Prostate gland (tissue), 2 donors: Measurements from ENCODE around the gene DUSP15. TPM values are rescaled to one million over a fixed set of nuclear protein-coding genes. Genes with fewer than 3 reads are reported as not detected.
"Not testable (repeated sequence)": the region's sequence is repeated elsewhere in the genome, so short reads cannot be mapped to it uniquely, and the experiment has no call there.

Experiments
- DNase-seq: peaks from one replicate; pipeline ENCODE4 v3.0.0-alpha.2; 2019; ENCODE audit warnings: low spot score
- H3K27ac ChIP-seq, 2 donors: fragments of 200-600 bp; sonication (generic); 2 replicates each; pipeline ENCODE4 v1.5.1; 2017 to 2019
- H3K27me3 ChIP-seq: fragments of 200-600 bp; sonication (generic); replicated peaks from 2 replicates; pipeline ENCODE4 v1.5.1; 2019; ENCODE audit not compliant: insufficient read depth
- H3K36me3 ChIP-seq, 2 donors: fragments of 200-600 bp; sonication (generic); 1 replicate in 1 of 2; 2 replicates in 1 of 2; pipeline versions ENCODE4 v1.5.1 to v1.8.1; 2017 to 2019
- H3K4me1 ChIP-seq: fragments of 200-600 bp; sonication (generic); replicated peaks from 2 replicates; pipeline ENCODE4 v1.5.1; 2019
- H3K4me3 ChIP-seq, 2 donors: fragments of 200-600 bp; sonication (generic); 2 replicates each; pipeline ENCODE4 v1.5.1; 2017 to 2019
- H3K9me3 ChIP-seq: fragments of 200-600 bp; sonication (generic); 2 replicates; pipeline ENCODE4 v1.5.1; 2017
- POLR2A ChIP-seq: fragments of 450-650 bp; IDR thresholded peaks from one replicate; pipeline ENCODE4 v1.6.1; 2016; ENCODE audit warnings: antibody characterized with exemption, mild to moderate bottlenecking
- POLR2AphosphoS5 ChIP-seq: sonication (generic); formaldehyde crosslinking; IDR thresholded peaks from one replicate; pipeline ENCODE4 v1.6.1; 2017; ENCODE audit warnings: antibody characterized with exemption
- WGBS: methylation state at CpG from one replicate; pipeline ENCODE4 v1.1.5; 2018; 5-methylcytosine and 5-hydroxymethylcytosine counted together
- intact Hi-C: fragments of 100-400 bp; cut with DNase I; formaldehyde crosslinking; loops from one replicate; pipeline ENCODE4 v1.14.2; 2022
- total RNA-seq, 2 donors: library from RNA; depleted of rRNA; stranded (reverse); fragments of >200 nt; gene quantifications; one replicate each; pipeline ENCODE4 v1.1.0, GENCODE V29; 2016
- TF ChIP-seq, protein P1 (sequence below), 4 experiments: fragments of 200-600 bp in 2 of 4; fragments of 450-650 bp in 2 of 4; sonication (generic) in 2 of 4; IDR thresholded peaks; 1 replicate in 3 of 4; 2 replicates in 1 of 4; pipeline ENCODE4 v1.5.1; 2016 to 2019; ENCODE audit warnings: antibody characterized with exemption in 4 of 4, mild to moderate bottlenecking in 2 of 4, moderate library complexity in 2 of 4

The DUSP15 gene
- 10 to 100 TPM in 1 of 2 donors, 1 to 10 TPM in 1; 1.7 to 57.9 TPM for total RNA-seq

DNA sequence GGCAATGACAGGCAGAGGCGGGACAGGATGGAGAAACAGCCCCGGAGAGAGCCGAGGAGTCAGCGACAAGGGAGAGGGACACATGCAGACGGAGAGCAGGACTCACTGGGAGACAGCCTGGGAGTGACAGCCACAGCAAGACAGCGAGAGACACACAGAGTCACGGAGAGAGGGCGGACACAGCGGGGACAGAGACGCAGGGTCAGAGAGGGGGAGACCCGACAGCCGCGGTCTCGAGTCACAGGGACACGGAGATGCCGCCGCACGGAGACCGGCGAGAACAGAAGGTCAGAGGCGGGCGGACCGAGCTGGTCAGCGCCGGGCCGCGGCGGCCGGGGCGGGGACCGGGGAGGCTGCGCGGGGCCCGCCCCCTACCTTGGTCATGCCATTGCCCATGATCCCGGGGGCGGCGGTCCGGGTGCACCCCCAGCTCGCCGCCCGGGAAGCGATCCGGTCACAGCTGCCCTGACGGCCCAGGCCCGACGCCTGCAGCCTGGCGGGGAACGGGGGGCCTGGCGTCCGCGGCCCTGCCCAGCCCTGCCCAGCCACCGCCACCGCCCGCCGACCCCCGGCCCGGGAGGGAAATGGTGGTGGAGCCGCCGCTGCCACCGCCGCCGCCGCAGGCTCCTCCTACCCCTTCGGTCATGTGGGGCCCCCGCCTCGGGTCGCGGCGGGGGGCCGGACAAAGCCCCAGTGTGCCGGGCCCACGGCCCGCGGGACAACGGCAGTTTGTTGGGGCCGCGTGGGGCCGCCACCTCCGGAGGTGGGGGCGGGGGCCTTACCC is at the start of gene DUSP15, which contains the start of gene TTLL9:
TSS of gene DUSP15 (minus strand) at position 586 of the 784 bp plus-strand sequence. CDS start at position 396, 190 bp downstream.
TSS of gene TTLL9 (plus strand) at position 693 of the 784 bp plus-strand sequence. CDS start 493 bp downstream, outside the sequence.
- DNase-seq, result no peak
- no peaks in the 10 kb centered on the region for H3K9me3 ChIP-seq
- peak within 1 kb of the TSS; percentile 66 to 67 for H3K27ac ChIP-seq
- intact Hi-C loops, result no loop called here
- WGBS, result under 1% methylated on average over 54 of the region's 80 CpGs
- no peaks in the 10 kb centered on the region for H3K36me3 ChIP-seq
- TF ChIP-seq, protein P1, sequence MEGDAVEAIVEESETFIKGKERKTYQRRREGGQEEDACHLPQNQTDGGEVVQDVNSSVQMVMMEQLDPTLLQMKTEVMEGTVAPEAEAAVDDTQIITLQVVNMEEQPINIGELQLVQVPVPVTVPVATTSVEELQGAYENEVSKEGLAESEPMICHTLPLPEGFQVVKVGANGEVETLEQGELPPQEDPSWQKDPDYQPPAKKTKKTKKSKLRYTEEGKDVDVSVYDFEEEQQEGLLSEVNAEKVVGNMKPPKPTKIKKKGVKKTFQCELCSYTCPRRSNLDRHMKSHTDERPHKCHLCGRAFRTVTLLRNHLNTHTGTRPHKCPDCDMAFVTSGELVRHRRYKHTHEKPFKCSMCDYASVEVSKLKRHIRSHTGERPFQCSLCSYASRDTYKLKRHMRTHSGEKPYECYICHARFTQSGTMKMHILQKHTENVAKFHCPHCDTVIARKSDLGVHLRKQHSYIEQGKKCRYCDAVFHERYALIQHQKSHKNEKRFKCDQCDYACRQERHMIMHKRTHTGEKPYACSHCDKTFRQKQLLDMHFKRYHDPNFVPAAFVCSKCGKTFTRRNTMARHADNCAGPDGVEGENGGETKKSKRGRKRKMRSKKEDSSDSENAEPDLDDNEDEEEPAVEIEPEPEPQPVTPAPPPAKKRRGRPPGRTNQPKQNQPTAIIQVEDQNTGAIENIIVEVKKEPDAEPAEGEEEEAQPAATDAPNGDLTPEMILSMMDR (IDR thresholded peaks at IDR 0.05), result no peak
- peak; percentile 4 for TF ChIP-seq POLR2AphosphoS5
- peaks cover 3% of the 10 kb centered on the region for H3K4me1 ChIP-seq
- H3K4me3 ChIP-seq, result peak within 1 kb of the TSS; percentile 68 to 76
- no peaks in the 10 kb centered on the region for H3K27me3 ChIP-seq

- H3K9me3 ChIP-seq, result no peaks in the 10 kb centered on the region
- WGBS, result 64% methylated on average over 6 of the region's 6 CpGs
- intact Hi-C loops, result no loop called here
Observed at GRCh38 chr20:31919410-31920155, 49.3 kb upstream of the DUSP15 start.

DNA sequence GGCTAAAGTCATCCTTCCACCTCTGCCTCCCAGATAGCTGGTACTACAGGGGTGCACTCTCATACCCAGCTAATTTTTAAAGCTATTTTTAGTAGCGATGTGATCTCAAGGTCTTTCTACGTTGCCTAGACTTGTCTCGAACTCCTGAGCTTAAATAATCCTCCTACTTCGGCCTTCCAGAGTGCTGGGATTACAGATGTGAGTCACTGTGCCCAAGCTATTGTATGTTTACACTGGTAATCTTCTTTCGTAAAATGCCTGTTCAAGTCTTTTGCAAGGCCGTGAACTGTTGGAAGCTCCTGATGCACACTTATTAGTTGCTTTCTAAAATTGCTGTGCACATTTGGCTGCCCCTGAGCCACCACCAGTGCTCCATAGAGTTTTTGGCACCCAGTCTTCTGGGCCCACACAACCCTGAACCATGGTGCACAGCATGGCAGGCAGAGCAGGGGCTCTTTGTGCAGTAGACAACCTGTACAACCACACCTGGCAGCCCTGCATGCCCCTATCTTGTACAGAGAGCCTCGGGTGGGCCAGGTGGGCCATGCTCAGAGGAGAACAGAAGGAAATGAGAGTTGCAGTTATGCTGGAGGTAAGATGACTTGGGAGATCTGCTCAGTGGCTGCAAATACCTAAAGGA is 48.3 kb upstream of the DUSP15 start:
- 79% methylated on average over 7 of the region's 7 CpGs for WGBS

More at GRCh38 chr20:31919410-31920155, 49.3 kb upstream of the DUSP15 start:
- Histone ChIP-seq H3K36me3 (no peaks in the 10 kb centered on the region), H3K27me3 (no peaks in the 10 kb centered on the region), H3K4me1 (no peaks in the 10 kb centered on the region), H3K27ac (no peak overlapping the region), H3K4me3 (no peak overlapping the region)
- TF ChIP-seq, protein P1 (IDR thresholded peaks at IDR 0.05), result no peak
- TF ChIP-seq POLR2A (no peak), POLR2AphosphoS5 (no peak)
- DNase-seq, result no peak

DNA sequence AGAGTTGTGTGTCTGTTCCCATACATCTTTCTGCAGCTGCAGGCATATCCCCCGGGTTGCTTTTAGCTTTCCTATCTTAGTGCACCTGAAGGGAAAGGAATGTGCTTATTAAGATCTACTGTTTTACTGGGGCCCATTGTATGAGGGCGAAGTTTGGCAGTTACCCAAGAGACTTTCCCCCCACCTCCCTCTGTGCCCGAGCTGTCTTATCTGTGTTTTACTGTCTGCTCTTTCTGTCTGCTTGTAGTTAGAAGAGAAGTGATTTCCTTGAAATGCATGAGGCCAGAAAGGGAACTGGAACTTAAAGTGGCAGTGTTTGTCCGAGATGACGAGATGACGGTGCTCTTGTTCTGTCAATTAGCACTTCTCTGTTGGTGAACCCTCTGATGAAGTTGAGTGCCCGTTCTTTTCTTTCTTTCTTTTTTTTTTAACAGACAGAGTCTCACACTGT is 47.7 kb upstream of the DUSP15 start:
- 16% methylated on average over 7 of the region's 7 CpGs for WGBS
- H3K4me3 ChIP-seq, H3K36me3 ChIP-seq, H3K4me1 ChIP-seq, DNase-seq, intact Hi-C loops, H3K27me3 ChIP-seq, H3K9me3 ChIP-seq, H3K27ac ChIP-seq: not testable (repeated sequence)

More for the DNA sequence above, 48.3 kb upstream of the DUSP15 start:
- Histone ChIP-seq H3K36me3 (no peaks in the 10 kb centered on the region), H3K9me3 (no peaks in the 10 kb centered on the region), H3K27me3 (no peaks in the 10 kb centered on the region), H3K4me3 (no peak overlapping the region), H3K4me1 (no peaks in the 10 kb centered on the region), H3K27ac (no peak overlapping the region)
- TF ChIP-seq POLR2AphosphoS5 (no peak), POLR2A (no peak)
- TF ChIP-seq, protein P1 (IDR thresholded peaks at IDR 0.05), result no peak
- intact Hi-C loops, result no loop called here
- no peak for DNase-seq

DNA sequence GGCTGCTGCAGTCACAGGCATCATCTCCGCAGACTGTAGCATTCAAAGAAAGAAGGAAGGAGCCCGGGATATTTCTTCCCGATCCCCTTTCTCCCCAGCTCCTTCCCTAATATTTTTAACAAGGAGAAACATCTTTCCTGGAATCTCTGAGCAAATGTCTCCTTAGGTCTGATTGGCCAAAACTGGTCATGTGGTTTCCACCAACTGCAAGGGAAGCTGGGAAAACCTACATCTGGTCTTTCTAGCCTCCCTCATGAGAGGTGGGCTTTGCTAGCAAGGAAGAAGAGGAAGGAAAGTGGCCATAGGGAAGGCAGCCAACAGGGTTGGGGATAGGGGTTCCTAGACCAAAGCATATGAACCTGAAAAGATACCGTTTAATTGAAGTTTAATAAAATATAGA is 46.4 kb upstream of the DUSP15 start:
- no peak for DNase-seq
- H3K4me1 ChIP-seq, result no peaks in the 10 kb centered on the region
- 94% methylated on average over 4 of the region's 4 CpGs for WGBS
- TF ChIP-seq POLR2A (no peak), POLR2AphosphoS5 (no peak)
- TF ChIP-seq, protein P1 (IDR thresholded peaks at IDR 0.05), result no peak
- H3K27me3 ChIP-seq, result no peaks in the 10 kb centered on the region
- H3K4me3 ChIP-seq, result no peak overlapping the region
- no peaks in the 10 kb centered on the region for H3K36me3 ChIP-seq
- no peak overlapping the region for H3K27ac ChIP-seq
- H3K9me3 ChIP-seq, result no peaks in the 10 kb centered on the region
- intact Hi-C loops, result no loop called here
